ENCODE results near the gene LIN9. TPM values are rescaled to one million over a fixed set of nuclear protein-coding genes. Genes with fewer than 3 reads are reported as not detected.
"Not testable (repeated sequence)": the region's sequence is repeated elsewhere in the genome, so short reads cannot be mapped to it uniquely, and the experiment has no call there.

LIN9 gene
- polyA plus RNA-seq, 2 donors, result 2.0 to 2.1 TPM

DNA sequence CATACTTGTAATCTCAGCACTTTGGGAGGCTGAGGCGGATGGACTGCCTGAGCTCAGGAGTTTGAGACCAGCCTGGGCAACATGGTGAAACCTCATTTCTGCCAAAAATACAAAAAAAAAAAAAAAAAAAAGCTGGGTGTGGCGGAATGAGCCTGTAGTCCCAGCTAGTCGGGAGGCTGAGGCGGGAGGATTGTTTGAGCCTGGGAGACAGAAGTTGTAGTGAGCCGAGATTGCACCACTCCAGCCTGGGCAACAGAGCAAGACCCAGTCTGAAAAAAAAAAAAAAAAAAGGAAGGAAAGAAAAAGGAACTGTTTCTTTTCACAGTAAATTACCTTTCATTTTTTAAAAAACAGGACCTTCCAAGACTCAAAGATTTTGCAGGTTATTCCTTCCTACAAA, 29.5 kb downstream of the LIN9 start:
- WGBS, 2 donors, result 94 to 97% methylated on average over 5 of the region's 5 CpGs
- H3K27ac ChIP-seq (ENCODE audit: low read depth in 2 of 2, low read length in 1 of 2), result no peak overlapping the region
- no peaks in the 10 kb centered on the region for H3K4me1 ChIP-seq (ENCODE audit: control insufficient read depth in 2 of 2, insufficient read depth in 2 of 2, low read length in 1 of 2)
- no peaks in the 10 kb centered on the region for H3K36me3 ChIP-seq (ENCODE audit: control insufficient read depth in 2 of 2, insufficient read depth in 2 of 2, low read length in 1 of 2)
- H3K27me3 ChIP-seq (ENCODE audit: control insufficient read depth in 1 of 2, insufficient read depth in 2 of 2, low read length in 2 of 2), result no peaks in the 10 kb centered on the region
- H3K9me3 ChIP-seq (ENCODE audit: control insufficient read depth in 2 of 2, insufficient read depth in 1 of 2, low read depth in 1 of 2, low read length in 1 of 2), result no peaks in the 10 kb centered on the region
- no peak overlapping the region for H3K4me3 ChIP-seq (ENCODE audit: low read depth in 1 of 2, low read length in 2 of 2)

DNA sequence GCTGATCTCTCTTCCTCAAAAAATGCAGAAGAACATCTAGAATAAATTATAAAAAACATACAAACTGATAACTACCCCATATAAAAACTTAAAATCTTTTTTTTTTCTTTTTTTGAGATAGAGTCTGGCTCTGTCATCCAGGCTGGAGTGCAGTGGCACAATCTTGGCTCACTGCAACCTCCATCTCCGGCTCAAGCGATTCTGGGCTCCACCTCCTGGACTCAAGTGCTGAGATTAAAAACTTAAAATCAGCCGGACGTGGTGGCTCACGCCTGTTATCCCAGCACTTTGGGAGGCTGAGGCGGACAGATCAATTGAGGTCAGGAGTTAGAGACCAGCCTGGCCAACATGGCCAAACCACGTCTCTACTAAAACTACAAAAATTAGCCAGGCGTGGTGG, 31.1 kb downstream of the LIN9 start:
- WGBS, 2 donors, result 94 to 96% methylated on average over 8 of the region's 8 CpGs
- Histone ChIP-seq H3K4me1 (ENCODE audit: control insufficient read depth in 2 of 2, insufficient read depth in 2 of 2, low read length in 1 of 2) (no peaks in the 10 kb centered on the region), H3K4me3 (ENCODE audit: low read depth in 1 of 2, low read length in 2 of 2) (no peak overlapping the region), H3K27ac (ENCODE audit: low read depth in 2 of 2, low read length in 1 of 2) (no peak overlapping the region), H3K9me3 (ENCODE audit: control insufficient read depth in 2 of 2, insufficient read depth in 1 of 2, low read depth in 1 of 2, low read length in 1 of 2) (no peaks in the 10 kb centered on the region), H3K36me3 (ENCODE audit: control insufficient read depth in 2 of 2, insufficient read depth in 2 of 2, low read length in 1 of 2) (no peaks in the 10 kb centered on the region), H3K27me3 (ENCODE audit: control insufficient read depth in 1 of 2, insufficient read depth in 2 of 2, low read length in 2 of 2) (no peaks in the 10 kb centered on the region)

DNA sequence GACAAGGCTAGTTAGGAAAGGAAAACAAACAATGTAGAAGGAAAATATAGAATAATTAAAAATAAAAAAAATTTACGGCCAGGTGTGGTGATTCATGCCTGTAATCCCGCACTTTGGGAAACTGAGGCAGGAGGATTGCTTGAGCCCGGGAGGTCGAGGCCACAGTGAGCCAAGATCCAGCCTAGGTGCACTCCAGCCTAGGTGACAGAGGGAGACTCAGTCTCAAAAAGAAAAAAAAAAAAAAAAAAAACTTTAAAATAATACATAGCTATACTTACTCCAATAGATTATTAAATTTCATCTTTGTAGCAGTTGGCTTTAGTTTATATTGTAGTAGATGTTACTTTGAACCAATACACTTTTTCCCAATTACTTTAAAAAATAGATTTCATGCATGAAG, 32.0 kb downstream of the LIN9 start:
- 97 to 98% methylated on average over 4 of the region's 4 CpGs for WGBS, 2 donors

DNA sequence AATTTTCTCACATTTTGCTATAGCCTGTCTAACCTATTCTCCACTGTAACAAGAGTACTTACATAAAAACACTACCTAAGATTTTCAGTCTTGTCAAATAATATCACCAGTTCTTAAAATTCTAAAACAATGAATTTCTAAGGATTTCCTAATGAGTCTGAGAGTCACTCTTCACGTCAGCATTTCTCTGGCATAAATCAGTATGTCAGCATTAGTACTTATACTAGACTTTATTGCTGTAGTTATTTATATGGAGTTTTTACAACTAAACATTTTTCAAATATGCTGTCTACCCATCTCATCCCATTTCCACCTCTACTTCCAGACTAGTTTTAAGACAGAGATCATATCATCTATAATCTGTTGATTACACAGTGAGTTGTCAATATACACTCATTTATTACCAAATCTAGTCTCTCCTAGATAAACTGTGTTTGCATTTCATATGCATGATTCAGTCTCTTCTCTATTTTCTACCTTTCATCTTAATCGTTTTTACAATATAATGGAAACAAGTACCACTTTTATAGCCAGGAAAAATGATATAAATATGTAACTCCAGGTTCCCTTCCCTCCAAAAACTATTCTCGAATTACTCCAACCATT, 32.8 kb downstream of the LIN9 start:
- 90 to 91% methylated on average over 3 of the region's 3 CpGs for WGBS, 2 donors
- H3K27me3 ChIP-seq (ENCODE audit: control insufficient read depth in 1 of 2, insufficient read depth in 2 of 2, low read length in 2 of 2), result no peaks in the 10 kb centered on the region
- no peaks in the 10 kb centered on the region for H3K9me3 ChIP-seq (ENCODE audit: control insufficient read depth in 2 of 2, insufficient read depth in 1 of 2, low read depth in 1 of 2, low read length in 1 of 2)
- H3K4me3 ChIP-seq (ENCODE audit: low read depth in 1 of 2, low read length in 2 of 2), result no peak overlapping the region
- no peak overlapping the region for H3K27ac ChIP-seq (ENCODE audit: low read depth in 2 of 2, low read length in 1 of 2)
- no peaks in the 10 kb centered on the region for H3K4me1 ChIP-seq (ENCODE audit: control insufficient read depth in 2 of 2, insufficient read depth in 2 of 2, low read length in 1 of 2)
- no peaks in the 10 kb centered on the region for H3K36me3 ChIP-seq (ENCODE audit: control insufficient read depth in 2 of 2, insufficient read depth in 2 of 2, low read length in 1 of 2)

More for the DNA sequence above, 32.0 kb downstream of the LIN9 start:
- Histone ChIP-seq H3K27ac (ENCODE audit: low read depth in 2 of 2, low read length in 1 of 2) (no peak overlapping the region), H3K9me3 (ENCODE audit: control insufficient read depth in 2 of 2, insufficient read depth in 1 of 2, low read depth in 1 of 2, low read length in 1 of 2) (no peaks in the 10 kb centered on the region), H3K4me3 (ENCODE audit: low read depth in 1 of 2, low read length in 2 of 2) (no peak overlapping the region), H3K4me1 (ENCODE audit: control insufficient read depth in 2 of 2, insufficient read depth in 2 of 2, low read length in 1 of 2) (no peaks in the 10 kb centered on the region), H3K36me3 (ENCODE audit: control insufficient read depth in 2 of 2, insufficient read depth in 2 of 2, low read length in 1 of 2) (no peaks in the 10 kb centered on the region), H3K27me3 (ENCODE audit: control insufficient read depth in 1 of 2, insufficient read depth in 2 of 2, low read length in 2 of 2) (no peaks in the 10 kb centered on the region)

DNA sequence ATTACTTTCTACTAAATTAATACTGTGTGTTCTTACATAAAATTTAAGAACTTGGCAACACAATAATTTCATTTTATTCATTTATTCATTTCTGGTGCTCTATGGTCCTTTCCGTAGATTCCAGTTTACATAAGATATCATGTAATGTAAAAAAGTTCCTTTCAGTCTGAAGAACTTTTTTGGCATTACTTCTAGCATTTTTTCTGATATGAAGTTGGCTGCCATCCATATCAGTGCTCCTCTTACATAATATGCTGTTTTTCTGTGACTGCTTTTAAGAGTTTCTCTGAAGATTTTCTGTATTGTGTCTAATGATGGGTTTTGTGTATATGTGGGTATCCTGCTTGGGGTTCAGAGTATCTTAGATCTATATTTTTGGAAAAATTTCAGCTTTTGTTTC, 34.8 kb downstream of the LIN9 start:
- no peak overlapping the region for H3K27ac ChIP-seq (ENCODE audit: low read depth in 2 of 2, low read length in 1 of 2)
- no peaks in the 10 kb centered on the region for H3K9me3 ChIP-seq (ENCODE audit: control insufficient read depth in 2 of 2, insufficient read depth in 1 of 2, low read depth in 1 of 2, low read length in 1 of 2)
- H3K36me3 ChIP-seq (ENCODE audit: control insufficient read depth in 2 of 2, insufficient read depth in 2 of 2, low read length in 1 of 2), result no peaks in the 10 kb centered on the region
- no peaks in the 10 kb centered on the region for H3K27me3 ChIP-seq (ENCODE audit: control insufficient read depth in 1 of 2, insufficient read depth in 2 of 2, low read length in 2 of 2)
- WGBS, 2 donors, result 78 to 91% methylated on average over 1 of the region's 1 CpG
- no peaks in the 10 kb centered on the region for H3K4me1 ChIP-seq (ENCODE audit: control insufficient read depth in 2 of 2, insufficient read depth in 2 of 2, low read length in 1 of 2)
- no peak overlapping the region for H3K4me3 ChIP-seq (ENCODE audit: low read depth in 1 of 2, low read length in 2 of 2)

DNA sequence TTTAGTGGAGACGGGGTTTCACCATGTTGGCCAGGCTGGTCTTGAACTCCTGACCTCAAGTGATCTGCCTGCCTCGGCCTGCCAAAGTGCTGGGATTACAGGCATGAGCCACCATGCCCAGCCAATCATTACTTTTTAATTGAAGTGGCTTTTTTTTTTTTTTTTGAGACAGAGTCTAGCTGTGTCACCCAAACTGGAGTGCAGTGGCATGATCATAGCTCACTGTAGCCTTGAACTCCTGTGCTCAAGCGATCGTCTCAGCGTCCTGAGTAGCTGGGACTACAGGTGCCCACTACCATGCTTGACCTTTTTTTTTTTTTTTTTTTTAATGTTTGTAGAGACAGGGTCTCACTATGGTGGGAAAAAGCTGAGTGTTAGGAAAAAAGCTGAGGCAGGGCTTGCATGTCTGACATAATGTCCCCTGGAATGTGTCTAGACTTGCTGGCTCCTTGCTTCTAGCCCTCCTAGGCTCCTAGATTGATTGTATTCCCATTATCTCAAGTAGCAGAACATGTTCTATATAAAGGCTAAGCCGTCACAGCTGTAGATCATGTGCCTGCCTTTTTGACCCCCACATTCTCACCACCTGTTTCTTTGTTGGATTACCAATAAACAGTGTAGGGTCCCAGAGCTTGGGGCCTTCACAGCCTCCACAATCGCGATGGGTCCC, 36.6 kb downstream of the LIN9 start:
- H3K9me3 ChIP-seq (ENCODE audit: control insufficient read depth in 2 of 2, insufficient read depth in 1 of 2, low read depth in 1 of 2, low read length in 1 of 2); H3K27me3 ChIP-seq (ENCODE audit: control insufficient read depth in 1 of 2, insufficient read depth in 2 of 2, low read length in 2 of 2); H3K27ac ChIP-seq (ENCODE audit: low read depth in 2 of 2, low read length in 1 of 2); H3K4me1 ChIP-seq (ENCODE audit: control insufficient read depth in 2 of 2, insufficient read depth in 2 of 2, low read length in 1 of 2); H3K4me3 ChIP-seq (ENCODE audit: low read depth in 1 of 2, low read length in 2 of 2); H3K36me3 ChIP-seq (ENCODE audit: control insufficient read depth in 2 of 2, insufficient read depth in 2 of 2, low read length in 1 of 2): not testable (repeated sequence)
- 64 to 76% methylated on average over 8 of the region's 8 CpGs for WGBS, 2 donors

DNA sequence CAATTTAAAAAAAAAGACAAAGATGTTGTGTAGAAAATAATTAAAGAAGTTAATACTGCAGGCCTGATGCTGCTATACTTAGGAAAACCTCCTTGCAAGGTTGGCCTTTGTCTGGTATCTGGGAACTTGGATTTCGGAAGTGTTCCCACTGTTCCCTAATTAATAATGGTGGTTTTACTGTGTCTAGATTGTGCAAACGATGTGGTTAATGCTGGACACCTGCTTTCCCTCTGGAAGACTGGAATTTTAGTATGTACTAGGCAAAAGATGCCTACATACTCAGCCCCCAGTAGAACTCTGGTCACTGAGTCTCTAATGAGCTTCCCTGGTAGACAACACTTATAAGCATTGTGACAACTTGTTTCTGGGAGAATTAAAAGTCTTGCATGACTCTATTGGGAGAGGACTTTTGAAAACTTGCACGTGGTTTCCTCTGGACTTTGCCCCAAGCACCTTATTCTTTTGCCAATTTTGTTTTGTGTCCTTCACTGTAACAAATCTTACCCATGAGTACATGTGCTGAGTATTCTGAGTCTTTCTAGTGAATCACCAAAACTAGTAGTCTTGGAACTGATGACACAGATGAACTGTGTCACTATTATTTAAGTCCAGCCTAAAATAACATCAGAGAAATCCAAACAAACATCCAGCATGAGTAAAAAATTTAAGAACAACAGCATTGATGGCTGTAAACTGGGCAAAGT, 40.4 kb downstream of the LIN9 start:
- 43 to 64% methylated on average over 3 of the region's 3 CpGs for WGBS, 2 donors
- no peak overlapping the region for H3K4me3 ChIP-seq (ENCODE audit: low read depth in 1 of 2, low read length in 2 of 2)
- H3K36me3 ChIP-seq (ENCODE audit: control insufficient read depth in 2 of 2, insufficient read depth in 2 of 2, low read length in 1 of 2), result no peaks in the 10 kb centered on the region
- H3K4me1 ChIP-seq (ENCODE audit: control insufficient read depth in 2 of 2, insufficient read depth in 2 of 2, low read length in 1 of 2), result no peaks in the 10 kb centered on the region
- H3K9me3 ChIP-seq (ENCODE audit: control insufficient read depth in 2 of 2, insufficient read depth in 1 of 2, low read depth in 1 of 2, low read length in 1 of 2), result no peaks in the 10 kb centered on the region
- no peaks in the 10 kb centered on the region for H3K27me3 ChIP-seq (ENCODE audit: control insufficient read depth in 1 of 2, insufficient read depth in 2 of 2, low read length in 2 of 2)
- no peak overlapping the region for H3K27ac ChIP-seq (ENCODE audit: low read depth in 2 of 2, low read length in 1 of 2)

DNA sequence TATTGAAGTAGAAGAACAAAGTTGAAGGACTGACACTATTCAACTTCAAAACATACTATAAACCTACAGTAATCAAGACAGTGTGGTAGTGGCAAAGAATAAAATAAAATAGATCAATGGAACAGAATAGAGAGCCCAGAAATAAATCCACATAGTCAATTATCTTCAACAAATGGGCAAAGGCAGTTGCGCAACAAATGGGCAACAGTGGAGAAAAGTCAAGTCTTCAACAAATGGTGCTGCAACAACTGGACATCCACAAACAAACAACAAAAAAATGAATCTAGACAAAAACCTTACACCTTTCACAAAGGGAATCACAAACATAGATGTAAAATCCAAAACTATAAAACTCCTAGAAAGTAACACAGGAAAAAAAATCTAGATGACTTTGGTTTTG, 47.1 kb downstream of the LIN9 start:
- no peaks in the 10 kb centered on the region for H3K27me3 ChIP-seq (ENCODE audit: control insufficient read depth in 1 of 2, insufficient read depth in 2 of 2, low read length in 2 of 2)

DNA sequence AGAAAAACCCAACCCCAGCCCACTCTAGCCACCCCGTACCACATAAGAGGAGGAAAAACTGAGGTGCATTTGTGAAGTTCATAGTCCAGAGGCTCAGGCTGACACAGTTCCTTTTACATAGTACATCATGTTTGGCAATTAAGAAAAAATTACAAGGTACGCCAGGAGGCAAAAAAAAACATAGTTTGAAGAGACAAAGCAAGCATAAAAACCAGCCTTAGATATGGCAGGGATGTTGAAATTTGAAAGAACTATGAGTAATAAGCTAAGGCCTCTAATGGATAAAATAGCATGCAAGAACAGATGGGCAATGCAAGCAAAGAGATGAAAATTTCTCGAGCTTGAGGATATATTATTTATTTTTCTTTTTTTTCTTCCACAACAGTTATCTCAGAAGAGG, 53.6 kb downstream of the LIN9 start:
- Histone ChIP-seq H3K27ac (ENCODE audit: low read depth in 2 of 2, low read length in 1 of 2) (no peak overlapping the region), H3K27me3 (ENCODE audit: control insufficient read depth in 1 of 2, insufficient read depth in 2 of 2, low read length in 2 of 2) (no peaks in the 10 kb centered on the region), H3K4me1 (ENCODE audit: control insufficient read depth in 2 of 2, insufficient read depth in 2 of 2, low read length in 1 of 2) (no peaks in the 10 kb centered on the region), H3K4me3 (ENCODE audit: low read depth in 1 of 2, low read length in 2 of 2) (no peak overlapping the region), H3K9me3 (ENCODE audit: control insufficient read depth in 2 of 2, insufficient read depth in 1 of 2, low read depth in 1 of 2, low read length in 1 of 2) (no peaks in the 10 kb centered on the region), H3K36me3 (ENCODE audit: control insufficient read depth in 2 of 2, insufficient read depth in 2 of 2, low read length in 1 of 2) (no peaks in the 10 kb centered on the region)
- WGBS, 2 donors, result 85 to 86% methylated on average over 3 of the region's 3 CpGs

More for the DNA sequence above, 47.1 kb downstream of the LIN9 start:
- no peaks in the 10 kb centered on the region for H3K36me3 ChIP-seq (ENCODE audit: control insufficient read depth in 2 of 2, insufficient read depth in 2 of 2, low read length in 1 of 2)
- H3K9me3 ChIP-seq (ENCODE audit: control insufficient read depth in 2 of 2, insufficient read depth in 1 of 2, low read depth in 1 of 2, low read length in 1 of 2), result no peaks in the 10 kb centered on the region
- no peaks in the 10 kb centered on the region for H3K4me1 ChIP-seq (ENCODE audit: control insufficient read depth in 2 of 2, insufficient read depth in 2 of 2, low read length in 1 of 2)
- no peak overlapping the region for H3K4me3 ChIP-seq (ENCODE audit: low read depth in 1 of 2, low read length in 2 of 2)
- 97 to 100% methylated on average over 1 of the region's 1 CpG for WGBS, 2 donors
- no peak overlapping the region for H3K27ac ChIP-seq (ENCODE audit: low read depth in 2 of 2, low read length in 1 of 2)

DNA sequence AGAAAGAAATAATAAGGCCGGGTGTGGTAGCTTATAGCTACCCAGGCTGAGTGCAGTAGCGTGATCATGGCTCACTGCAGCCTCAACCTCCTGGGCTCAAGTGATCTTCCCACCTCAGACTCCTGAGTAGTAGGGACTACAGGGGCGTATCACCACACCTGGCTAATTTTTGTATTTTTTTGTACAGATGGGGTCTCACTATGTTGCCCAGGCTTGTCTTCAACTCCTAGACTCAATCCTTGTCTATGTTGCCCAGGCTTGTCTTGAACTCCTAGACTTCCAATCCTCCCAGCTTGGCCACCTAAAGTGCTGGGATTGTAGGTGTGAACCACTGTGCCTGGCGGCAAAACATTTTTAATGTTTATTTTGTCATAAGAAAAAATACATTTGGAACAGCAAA, 55.0 kb downstream of the LIN9 start:
- Histone ChIP-seq H3K27ac (ENCODE audit: low read depth in 2 of 2, low read length in 1 of 2) (no peak overlapping the region), H3K9me3 (ENCODE audit: control insufficient read depth in 2 of 2, insufficient read depth in 1 of 2, low read depth in 1 of 2, low read length in 1 of 2) (no peaks in the 10 kb centered on the region), H3K4me3 (ENCODE audit: low read depth in 1 of 2, low read length in 2 of 2) (no peak overlapping the region), H3K36me3 (ENCODE audit: control insufficient read depth in 2 of 2, insufficient read depth in 2 of 2, low read length in 1 of 2) (no peaks in the 10 kb centered on the region), H3K4me1 (ENCODE audit: control insufficient read depth in 2 of 2, insufficient read depth in 2 of 2, low read length in 1 of 2) (no peaks in the 10 kb centered on the region), H3K27me3 (ENCODE audit: control insufficient read depth in 1 of 2, insufficient read depth in 2 of 2, low read length in 2 of 2) (no peaks in the 10 kb centered on the region)
- WGBS, 2 donors, result 93 to 99% methylated on average over 4 of the region's 4 CpGs

Measured in esophagus (tissue), 2 donors.